Endothelial cell of umbilical vein (primary cell): ENCODE measurements around the gene COQ4. TPM values are rescaled to one million over a fixed set of nuclear protein-coding genes. Genes with fewer than 3 reads are reported as not detected.

ENCODE experiments used
- BruUV-seq: library from RNA; stranded (reverse); fragments of 400-500 nt; replicated peaks from 2 replicates; lab custom pipeline; 2021; lab: Mats Ljungman, UMichigan
- CTCF ChIA-PET: fragments of 300-600, 350-600 bp; sonication (Branson Sonifier 250); formaldehyde crosslinking; loops from one replicate; lab custom pipeline; 2021; ENCODE audit warnings: antibody characterized with exemption, inconsistent platforms; lab: Charles Lee
- POLR2A ChIA-PET: fragments of 300-600, 350-600 bp; sonication (Branson Sonifier 250); formaldehyde crosslinking; loops from one replicate; lab custom pipeline; 2021; ENCODE audit warnings: antibody characterized with exemption, inconsistent platforms; lab: Charles Lee
- DNase-seq: peaks from one replicate; pipeline ENCODE4 v3.0.0-alpha.2; 2011; ENCODE audit warnings: low read depth, low spot score
- FAIRE-seq: peaks from 2 replicates; lab custom pipeline; 2011; peaks lifted over from hg19 to GRCh38; lab: Jason Lieb, UNC
- H2AFZ ChIP-seq: 2 replicates; pipeline ENCODE4 v1.6.0; 2012; ENCODE audit warnings: low read depth, low read length, control low read depth, inconsistent platforms
- H3K27ac ChIP-seq: 2 replicates; pipeline ENCODE4 v1.5.1; 2011; ENCODE audit warnings: low read depth, mild to moderate bottlenecking, control low read depth, low read length, moderate library complexity; ENCODE audit not compliant: insufficient read depth
- H3K27me3 ChIP-seq, 2 experiments: 2 replicates each; pipeline versions ENCODE4 v1.6.0 to v1.6.1; 2011; ENCODE audit warnings: low read length in 2 of 2, mixed read lengths in 1 of 2; ENCODE audit not compliant: control insufficient read depth in 2 of 2, insufficient read depth in 2 of 2
- H3K36me3 ChIP-seq, 2 experiments: 2 replicates in 1 of 2; 3 replicates in 1 of 2; pipeline ENCODE4 v1.5.1; 2011; ENCODE audit warnings: low read length in 2 of 2, mild to moderate bottlenecking in 1 of 2, moderate library complexity in 1 of 2; ENCODE audit not compliant: control insufficient read depth in 2 of 2, insufficient read depth in 2 of 2; ENCODE audit errors: extremely low read depth in 1 of 2
- H3K4me1 ChIP-seq: 3 replicates; pipeline ENCODE4 v1.5.1; 2011; ENCODE audit warnings: mild to moderate bottlenecking, low read length; ENCODE audit not compliant: control insufficient read depth, insufficient read depth; ENCODE audit errors: extremely low read depth
- H3K4me2 ChIP-seq: 2 replicates; pipeline ENCODE4 v1.6.1; 2011; ENCODE audit warnings: low read length, control low read depth, mixed read lengths; ENCODE audit not compliant: insufficient read depth
- H3K4me3 ChIP-seq, 3 experiments: fragments of 200-600 bp in 1 of 3; sonication (generic), shearing (Covaris generic) in 1 of 3; replicated peaks in 1 of 3; 2 replicates each; pipeline ENCODE4 v1.5.1; 2011 to 2016; ENCODE audit warnings: control low read depth in 3 of 3, low read length in 3 of 3, mild to moderate bottlenecking in 2 of 3, inconsistent platforms in 1 of 3, low read depth in 1 of 3, moderate library complexity in 1 of 3; ENCODE audit not compliant: insufficient read depth in 1 of 3
- H3K79me2 ChIP-seq: 2 replicates; pipeline ENCODE4 v1.6.0; 2012; ENCODE audit warnings: low read length, inconsistent platforms; ENCODE audit not compliant: control insufficient read depth, insufficient read depth
- H3K9ac ChIP-seq: replicated peaks from 2 replicates; pipeline ENCODE3; 2011; ENCODE audit warnings: low read length, control low read depth; ENCODE audit not compliant: insufficient read depth; ENCODE audit errors: extremely low read depth
- H3K9me1 ChIP-seq: replicated peaks from 3 replicates; pipeline ENCODE4 v1.6.0; 2011; ENCODE audit warnings: mild to moderate bottlenecking, low read length; ENCODE audit not compliant: control insufficient read depth, insufficient read depth; ENCODE audit errors: extremely low read depth
- H3K9me3 ChIP-seq: replicated peaks from 2 replicates; pipeline ENCODE4 v1.5.1; 2012; ENCODE audit warnings: low read length, inconsistent platforms; ENCODE audit not compliant: control insufficient read depth, insufficient read depth
- H4K20me1 ChIP-seq: replicated peaks from 2 replicates; pipeline ENCODE3; 2011; ENCODE audit warnings: mild to moderate bottlenecking, low read length; ENCODE audit not compliant: control insufficient read depth, insufficient read depth; ENCODE audit errors: extremely low read depth
- EZH2 ChIP-seq: IDR thresholded peaks from 2 replicates; pipeline ENCODE4 v1.6.1; 2012; ENCODE audit warnings: borderline replicate concordance, low read depth, mild to moderate bottlenecking, moderate library complexity, low read length, inconsistent platforms; ENCODE audit not compliant: severe bottlenecking
- FOS ChIP-seq: IDR thresholded peaks from 2 replicates; pipeline ENCODE4 v1.6.1; 2011; ENCODE audit warnings: mild to moderate bottlenecking, low read length, moderate library complexity, borderline replicate concordance; ENCODE audit not compliant: insufficient read depth
- GATA2 ChIP-seq: IDR thresholded peaks from 2 replicates; pipeline ENCODE4 v1.7.0; 2011; ENCODE audit warnings: low read depth, mild to moderate bottlenecking, moderate library complexity, mixed read lengths, low read length; ENCODE audit not compliant: insufficient read length, insufficient read depth
- JUN ChIP-seq: IDR thresholded peaks from 2 replicates; pipeline ENCODE4 v1.6.1; 2011; ENCODE audit warnings: borderline replicate concordance, low read depth; ENCODE audit not compliant: insufficient read length, insufficient read depth
- MAX ChIP-seq: IDR thresholded peaks from 2 replicates; pipeline ENCODE4 v1.6.1; 2011; ENCODE audit not compliant: insufficient read depth, insufficient read length
- MYC ChIP-seq: IDR thresholded peaks from one replicate; pipeline ENCODE4 v1.6.1; 2011; ENCODE audit warnings: mild to moderate bottlenecking, low read depth, low read length
- POLR2A ChIP-seq: IDR thresholded peaks from 2 replicates; pipeline ENCODE4 v1.6.1; 2012; ENCODE audit warnings: low read depth, mild to moderate bottlenecking, control low read depth, low read length
- POLR2AphosphoS5 ChIP-seq: IDR thresholded peaks from 2 replicates; pipeline ENCODE4 v1.6.1; 2012; ENCODE audit warnings: low read depth, mild to moderate bottlenecking, control low read depth, low read length, moderate library complexity; ENCODE audit not compliant: insufficient read depth
- dilution Hi-C: fragments of 300-500 bp; cut with MboI; formaldehyde crosslinking; loops from one replicate; pipeline ENCODE4 v1.15.0; 2019; ENCODE audit warnings: low sequenced_read_pairs; ENCODE audit not compliant: extremely low pct_ligation_motif_present
- intact Hi-C: fragments of 100-400 bp; cut with micrococcal nuclease; formaldehyde crosslinking; loops from one replicate; pipeline ENCODE4 v1.10.0; 2022
- polyA plus RNA-seq, 4 experiments: library from polyadenylated mRNA; depleted of rRNA in 3 of 4; stranded (reverse) in 3 of 4; unstranded in 1 of 4; fragments of >200 nt; gene quantifications; 2 replicates each; pipeline versions ENCODE4 v1.2.1 to v1.2.3, GENCODE V29; 2011 to 2012; ENCODE audit warnings: missing spikeins in 1 of 4
- total RNA-seq: library from RNA; stranded (reverse); gene quantifications from 2 replicates; pipeline ENCODE4 v1.2.3, GENCODE V29; 2021
- TF ChIP-seq, protein P1 (sequence below), 2 donors: IDR thresholded peaks; 1 replicate in 1 of 2; 2 replicates in 1 of 2; pipeline ENCODE4 v1.5.1; 2011; ENCODE audit warnings: low read length in 2 of 2, mild to moderate bottlenecking in 2 of 2, moderate library complexity in 2 of 2, control low read depth in 1 of 2, inconsistent platforms in 1 of 2, low read depth in 1 of 2; ENCODE audit not compliant: insufficient read depth in 1 of 2; ENCODE audit errors: extremely low read depth in 1 of 2

The COQ4 gene
- total and polyA plus RNA-seq, 2 donors (not counting 3 experiments of a cell fraction or from before 2014, with no cell fraction given) = 44.4 to 78.1 TPM

GRCh38 chr9:128282500-128282899 is 40.1 kb upstream of the COQ4 start:
- ChIA-PET CTCF (interaction anchor here (0.8 to 2.4 kb wide), 3 partner anchors 12 to 59 kb away, joined by 4 to 8 read pairs (median 5); no protein-coding TSS in a partner anchor), POLR2A (no interaction called here)
- H3K79me2 ChIP-seq = peaks cover under 1% of the 10 kb centered on the region
- H3K36me3 ChIP-seq = peaks cover 0 to 6% of the 10 kb centered on the region in 2 experiments
- no peak overlapping the region for H2AFZ ChIP-seq
- no peak overlapping the region for H3K4me3 ChIP-seq
- H3K9me1 ChIP-seq = no peaks in the 10 kb centered on the region
- DNase-seq (peak; percentile 58), FAIRE-seq (peak; percentile 97)
- peak overlapping the region; percentile 37 for H3K27ac ChIP-seq
- peak overlapping the region; percentile 55 for H3K4me2 ChIP-seq
- intact Hi-C loops (no loop called here), dilution Hi-C loops (no loop called here)
- H3K9me3 ChIP-seq = no peaks in the 10 kb centered on the region
- H4K20me1 ChIP-seq = no peaks in the 10 kb centered on the region
- no peaks in the 10 kb centered on the region for H3K27me3 ChIP-seq
- TF ChIP-seq FOS = peak; percentile 86
- TF ChIP-seq EZH2 = no peak
- TF ChIP-seq MYC = no peak
- peak; percentile 36 for TF ChIP-seq GATA2
- TF ChIP-seq POLR2AphosphoS5 = peak; percentile 82
- no TSS peak for BruUV-seq
- H3K4me1 ChIP-seq = peaks cover 23% of the 10 kb centered on the region
- H3K9ac ChIP-seq = no peak overlapping the region

DNA sequence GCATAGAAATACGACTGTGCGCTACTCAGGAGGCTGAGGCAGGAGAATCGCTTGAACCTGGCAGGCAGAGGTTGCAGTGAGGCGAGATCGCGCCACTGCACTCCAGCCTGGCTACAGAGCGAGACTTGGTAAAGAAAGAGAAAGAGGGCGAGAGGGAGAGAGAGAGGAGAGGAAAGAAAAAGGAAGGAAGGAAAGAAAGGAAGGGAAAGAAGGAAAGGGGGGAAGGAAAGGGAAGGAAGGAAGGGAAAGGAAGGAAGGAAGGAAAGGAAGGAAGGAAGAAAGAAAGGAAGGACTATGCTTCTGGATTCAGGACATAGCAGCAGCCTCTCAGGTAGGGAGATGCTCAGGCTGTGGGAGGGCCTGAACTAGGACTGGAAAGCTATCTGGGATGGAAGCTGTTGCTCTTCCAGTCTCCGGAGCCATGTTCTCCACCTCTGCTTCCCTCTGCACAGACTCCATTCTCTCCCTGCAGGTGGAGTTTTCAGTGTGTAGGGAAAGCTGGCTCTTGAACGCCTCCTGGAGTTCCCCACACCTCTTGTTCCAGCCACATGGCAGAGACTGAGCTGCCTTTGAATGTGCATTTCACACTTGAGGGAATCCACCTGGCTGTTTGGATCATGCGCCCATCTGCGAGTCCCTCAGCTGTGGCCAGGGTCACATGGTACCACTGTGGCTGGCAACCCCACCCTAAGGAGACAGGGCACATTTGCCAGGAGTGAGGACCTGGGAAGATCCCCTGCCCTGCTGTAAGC is 37.4 kb upstream of the COQ4 start:
- ChIA-PET CTCF (interaction anchor here (1.2 kb wide), 1 partner anchor 10 kb away, joined by 3 read pairs; no protein-coding TSS in a partner anchor), POLR2A (no interaction called here)
- Histone ChIP-seq H3K9me1 (no peaks in the 10 kb centered on the region), H3K9me3 (no peaks in the 10 kb centered on the region), H2AFZ (no peak overlapping the region), H3K79me2 (no peaks in the 10 kb centered on the region), H3K36me3 (peaks cover 3 to 13% of the 10 kb centered on the region in 2 experiments), H3K9ac (no peak overlapping the region), H3K4me3 (no peak overlapping the region), H4K20me1 (no peaks in the 10 kb centered on the region), H3K27ac (no peak overlapping the region), H3K4me1 (peaks cover 10% of the 10 kb centered on the region), H3K27me3 (no peaks in the 10 kb centered on the region), H3K4me2 (no peak overlapping the region)
- dilution Hi-C loops = no loop called here
- DNase-seq (no peak), FAIRE-seq (no peak)
- intact Hi-C loops = no loop called here
- no TSS peak for BruUV-seq
- TF ChIP-seq FOS = no peak
- TF ChIP-seq EZH2 = no peak
- no peak for TF ChIP-seq POLR2AphosphoS5
- TF ChIP-seq POLR2A = no peak
- no peak for TF ChIP-seq MYC
- no peak for TF ChIP-seq GATA2
- TF ChIP-seq JUN = no peak
- TF ChIP-seq, protein P1, sequence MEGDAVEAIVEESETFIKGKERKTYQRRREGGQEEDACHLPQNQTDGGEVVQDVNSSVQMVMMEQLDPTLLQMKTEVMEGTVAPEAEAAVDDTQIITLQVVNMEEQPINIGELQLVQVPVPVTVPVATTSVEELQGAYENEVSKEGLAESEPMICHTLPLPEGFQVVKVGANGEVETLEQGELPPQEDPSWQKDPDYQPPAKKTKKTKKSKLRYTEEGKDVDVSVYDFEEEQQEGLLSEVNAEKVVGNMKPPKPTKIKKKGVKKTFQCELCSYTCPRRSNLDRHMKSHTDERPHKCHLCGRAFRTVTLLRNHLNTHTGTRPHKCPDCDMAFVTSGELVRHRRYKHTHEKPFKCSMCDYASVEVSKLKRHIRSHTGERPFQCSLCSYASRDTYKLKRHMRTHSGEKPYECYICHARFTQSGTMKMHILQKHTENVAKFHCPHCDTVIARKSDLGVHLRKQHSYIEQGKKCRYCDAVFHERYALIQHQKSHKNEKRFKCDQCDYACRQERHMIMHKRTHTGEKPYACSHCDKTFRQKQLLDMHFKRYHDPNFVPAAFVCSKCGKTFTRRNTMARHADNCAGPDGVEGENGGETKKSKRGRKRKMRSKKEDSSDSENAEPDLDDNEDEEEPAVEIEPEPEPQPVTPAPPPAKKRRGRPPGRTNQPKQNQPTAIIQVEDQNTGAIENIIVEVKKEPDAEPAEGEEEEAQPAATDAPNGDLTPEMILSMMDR (IDR thresholded peaks at IDR 0.05; ENCODE audit: extremely low read depth in 1 of 2, insufficient read depth in 1 of 2, low read depth in 1 of 2, low read length in 2 of 2) = no peak
- TF ChIP-seq MAX = no peak
